HG02981 (cell line): Measurements from ENCODE around the gene DNASE1L1.

Source experiments
- ATAC-seq: cut with Tn5 transposase; IDR thresholded peaks from one replicate; pipeline ENCODE4 v1.9.1; 2021; ENCODE audit warnings: mild to moderate bottlenecking, moderate library complexity; ENCODE audit not compliant: unreplicated experiment

The DNASE1L1 gene

DNA sequence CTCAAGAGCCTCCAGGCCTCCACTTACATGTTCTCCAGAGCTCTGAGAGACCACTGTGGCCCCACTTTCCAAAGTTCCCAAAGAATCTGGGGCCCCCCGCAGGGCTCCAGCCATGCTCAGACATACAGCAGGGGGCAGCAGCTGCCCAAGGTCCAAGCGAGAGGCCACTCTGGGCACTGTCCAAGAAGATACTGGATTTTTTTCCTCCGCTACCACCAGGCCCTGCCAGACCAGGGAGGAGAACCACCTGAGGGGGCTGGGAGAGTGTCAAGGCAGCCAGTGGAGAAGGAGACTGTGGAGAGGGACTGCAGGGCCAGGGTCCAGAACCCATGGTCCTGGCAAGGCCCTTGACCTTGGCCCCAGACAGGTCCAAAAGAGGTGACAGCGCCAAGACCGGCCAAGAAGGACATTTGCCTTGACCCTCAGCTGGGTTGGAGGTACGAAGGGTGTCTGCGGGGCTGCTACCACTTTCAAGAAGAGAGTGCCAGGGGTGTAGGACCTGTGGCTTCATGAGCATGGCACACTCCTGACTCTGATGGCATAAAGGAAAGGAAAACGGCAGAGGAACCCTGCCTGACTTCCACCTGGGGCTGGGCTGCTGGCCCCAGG lies 24.7 kb downstream of the DNASE1L1 start:
- no peak for ATAC-seq

DNA sequence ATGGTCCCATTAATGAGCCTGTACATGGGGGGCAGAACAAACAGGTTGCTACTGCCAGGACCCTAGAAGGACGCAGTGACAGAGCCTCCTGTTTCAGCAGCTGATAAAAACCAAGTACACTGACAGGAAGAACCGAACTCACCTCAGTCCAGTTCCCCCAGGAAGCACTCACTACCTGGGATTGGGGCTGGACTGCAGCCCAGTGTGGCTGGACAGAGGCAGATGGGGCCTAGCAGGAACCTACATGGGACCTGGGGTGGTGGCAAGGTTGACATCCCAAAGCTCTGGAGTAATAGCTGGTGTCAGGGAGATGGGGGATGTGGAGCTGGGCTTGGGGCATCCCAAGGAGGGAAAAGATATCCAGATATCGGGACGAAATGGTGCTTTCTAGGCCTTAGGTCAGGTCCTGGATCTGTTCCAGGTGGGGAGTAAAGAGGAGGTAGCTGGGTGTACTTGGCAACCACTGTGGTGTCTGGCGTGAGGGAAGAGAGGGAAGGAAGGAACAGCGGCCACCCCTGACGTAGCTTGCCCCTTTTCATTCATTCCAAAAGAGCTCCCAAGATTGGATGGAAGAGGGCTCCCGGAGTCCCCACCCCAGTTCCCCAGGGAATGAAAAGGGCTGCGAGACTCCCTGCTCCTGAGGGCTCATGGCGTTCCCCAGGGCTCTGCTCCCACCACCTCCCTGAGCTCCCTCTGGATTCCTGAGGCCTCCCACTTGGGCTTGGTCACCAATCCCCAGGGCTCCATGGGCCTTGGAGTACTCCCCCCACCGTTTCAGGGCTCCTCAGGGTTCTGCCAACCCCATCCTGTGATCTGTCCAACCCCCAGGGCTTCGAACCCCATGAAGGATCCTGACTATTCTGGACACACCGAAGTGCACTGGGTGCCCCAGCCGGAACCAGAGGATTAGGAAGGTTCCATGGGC lies 25.4 kb downstream of the DNASE1L1 start:
- no peak for ATAC-seq

DNA sequence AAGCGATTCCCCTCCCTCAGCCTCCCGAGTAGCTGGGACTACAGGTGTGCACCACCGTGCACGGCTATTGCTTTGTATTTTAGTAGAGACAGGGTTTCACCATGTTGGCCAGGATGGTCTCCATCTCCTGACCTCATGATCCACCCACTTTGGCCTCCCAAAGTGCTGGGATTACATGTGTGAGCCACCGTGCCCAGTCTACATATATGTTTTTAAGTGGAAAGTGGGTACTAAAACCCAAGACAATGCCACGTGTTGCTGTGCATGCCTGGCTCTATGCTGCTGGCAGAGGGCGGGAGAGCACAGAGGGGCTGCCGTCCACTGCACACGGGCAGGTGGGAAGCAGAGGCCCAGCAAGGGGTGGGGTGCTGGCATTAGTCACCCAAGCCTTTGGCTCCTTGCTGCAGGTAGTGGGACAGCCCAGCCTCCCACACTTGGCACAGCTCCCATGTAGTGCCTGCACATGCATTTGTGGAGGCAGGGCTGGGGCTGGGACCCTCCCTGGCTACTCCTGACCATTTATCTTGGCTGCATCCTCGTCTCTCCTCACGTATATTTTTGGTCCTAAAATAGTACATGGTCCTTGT lies 26.5 kb downstream of the DNASE1L1 start:
- no peak for ATAC-seq

DNA sequence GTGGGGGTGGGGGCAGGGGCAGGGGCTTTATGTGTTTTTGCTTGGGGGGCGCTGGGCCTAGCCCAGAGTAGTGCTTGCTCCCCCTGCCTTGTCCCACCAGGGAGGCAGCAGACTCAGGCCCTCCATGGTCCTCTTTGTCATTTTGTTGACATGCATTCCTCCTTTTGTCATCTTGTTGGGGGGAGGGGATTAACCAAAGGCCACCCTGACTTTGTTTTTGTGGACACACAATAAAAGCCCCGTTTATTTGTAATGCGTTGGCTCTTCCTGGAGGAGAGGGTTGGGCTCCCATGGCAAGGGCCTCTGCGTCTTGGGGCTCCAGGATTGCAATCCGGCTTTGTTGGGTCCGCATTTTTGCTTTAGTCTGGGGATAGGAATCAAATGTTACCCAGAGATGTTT lies 27.8 kb downstream of the DNASE1L1 start:
- ATAC-seq, result no peak

DNA sequence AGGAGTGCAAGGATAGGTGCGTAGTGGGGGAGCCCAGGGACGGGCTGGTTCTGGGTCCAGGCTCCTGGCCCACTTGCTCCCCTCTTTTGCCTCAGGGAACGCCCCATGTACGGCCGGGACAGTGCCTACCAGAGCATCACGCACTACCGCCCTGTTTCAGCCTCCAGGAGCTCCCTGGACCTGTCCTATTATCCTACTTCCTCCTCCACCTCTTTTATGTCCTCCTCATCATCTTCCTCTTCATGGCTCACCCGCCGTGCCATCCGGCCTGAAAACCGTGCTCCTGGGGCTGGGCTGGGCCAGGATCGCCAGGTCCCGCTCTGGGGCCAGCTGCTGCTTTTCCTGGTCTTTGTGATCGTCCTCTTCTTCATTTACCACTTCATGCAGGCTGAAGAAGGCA lies 28.3 kb downstream of the DNASE1L1 start:
- no peak for ATAC-seq

DNA sequence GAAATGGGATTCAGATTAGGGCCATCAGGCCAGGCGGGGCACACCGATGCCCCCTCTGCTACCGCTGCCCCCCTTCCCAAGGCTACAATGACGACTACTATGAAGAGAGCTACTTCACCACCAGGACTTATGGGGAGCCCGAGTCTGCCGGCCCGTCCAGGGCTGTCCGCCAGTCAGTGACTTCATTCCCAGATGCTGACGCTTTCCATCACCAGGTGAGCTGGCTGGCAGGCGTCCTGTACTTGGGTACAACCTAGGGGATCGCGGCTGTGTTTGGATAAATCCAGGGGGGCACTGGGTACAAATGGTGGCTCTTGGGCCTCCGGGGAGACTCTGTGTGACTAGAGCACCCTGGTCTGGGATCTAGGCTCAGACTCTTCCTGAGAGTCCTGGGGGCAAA lies 28.9 kb downstream of the DNASE1L1 start:
- ATAC-seq, result no peak

DNA sequence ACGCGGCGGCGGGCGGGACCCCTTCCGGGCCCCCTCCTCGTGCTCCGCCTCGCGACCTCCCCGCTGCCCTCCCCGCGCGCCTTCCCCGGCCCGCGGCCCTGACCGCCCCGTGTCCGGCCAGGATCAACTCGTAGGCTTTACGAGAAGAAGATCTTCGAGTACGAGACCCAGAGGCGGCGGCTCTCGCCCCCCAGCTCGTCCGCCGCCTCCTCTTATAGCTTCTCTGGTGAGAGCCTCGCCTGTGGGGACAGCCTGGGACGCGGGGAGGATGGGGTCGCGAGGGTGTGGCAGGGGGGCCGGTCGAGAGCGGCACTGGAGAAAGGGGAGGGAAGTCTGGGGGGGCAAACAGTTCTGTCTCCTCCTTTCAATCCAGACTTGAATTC lies 29.5 kb downstream of the DNASE1L1 start:
- no peak for ATAC-seq

DNA sequence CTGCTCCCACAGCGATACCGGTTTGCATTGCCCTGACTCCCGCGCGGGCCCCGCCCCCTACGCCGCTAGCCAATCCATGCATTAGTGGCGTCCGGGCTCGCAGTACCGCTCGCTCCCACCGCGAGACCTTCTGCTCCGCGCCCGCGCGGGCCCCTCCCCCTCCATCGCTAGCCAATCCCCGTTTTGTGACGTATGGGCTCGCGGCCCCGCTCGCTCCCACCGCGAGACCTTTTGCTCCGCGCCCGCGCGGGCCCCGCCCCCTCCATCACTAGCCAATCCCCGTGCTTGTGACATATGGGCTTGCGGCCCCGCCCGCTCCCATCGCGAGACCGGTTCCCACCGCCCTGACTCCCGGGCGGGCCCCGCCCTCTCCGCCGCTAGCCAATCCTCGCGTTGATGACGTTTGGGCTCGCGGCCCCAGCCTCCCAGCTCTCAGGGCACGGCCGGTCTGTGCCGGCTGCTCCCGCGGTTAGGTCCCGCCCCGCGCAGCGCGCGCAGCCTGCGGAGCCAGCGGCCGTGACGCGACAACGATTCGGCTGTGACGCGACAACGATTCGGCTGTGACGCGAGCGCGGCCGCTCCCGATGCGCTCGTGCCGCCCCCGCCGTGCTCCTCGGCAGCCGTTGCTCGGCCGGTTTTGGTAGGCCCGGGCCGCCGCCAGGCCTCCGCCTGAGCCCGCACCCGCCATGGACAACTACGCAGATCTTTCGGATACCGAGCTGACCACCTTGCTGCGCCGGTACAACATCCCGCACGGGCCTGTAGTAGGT lies 30.1 kb downstream of the DNASE1L1 start, which contains the start of gene EMD:
EMD (plus strand) TSS at position 497 of the 770 bp plus-strand sequence; CDS start at position 687, 190 bp downstream.
- ATAC-seq, result peak; percentile 87

DNA sequence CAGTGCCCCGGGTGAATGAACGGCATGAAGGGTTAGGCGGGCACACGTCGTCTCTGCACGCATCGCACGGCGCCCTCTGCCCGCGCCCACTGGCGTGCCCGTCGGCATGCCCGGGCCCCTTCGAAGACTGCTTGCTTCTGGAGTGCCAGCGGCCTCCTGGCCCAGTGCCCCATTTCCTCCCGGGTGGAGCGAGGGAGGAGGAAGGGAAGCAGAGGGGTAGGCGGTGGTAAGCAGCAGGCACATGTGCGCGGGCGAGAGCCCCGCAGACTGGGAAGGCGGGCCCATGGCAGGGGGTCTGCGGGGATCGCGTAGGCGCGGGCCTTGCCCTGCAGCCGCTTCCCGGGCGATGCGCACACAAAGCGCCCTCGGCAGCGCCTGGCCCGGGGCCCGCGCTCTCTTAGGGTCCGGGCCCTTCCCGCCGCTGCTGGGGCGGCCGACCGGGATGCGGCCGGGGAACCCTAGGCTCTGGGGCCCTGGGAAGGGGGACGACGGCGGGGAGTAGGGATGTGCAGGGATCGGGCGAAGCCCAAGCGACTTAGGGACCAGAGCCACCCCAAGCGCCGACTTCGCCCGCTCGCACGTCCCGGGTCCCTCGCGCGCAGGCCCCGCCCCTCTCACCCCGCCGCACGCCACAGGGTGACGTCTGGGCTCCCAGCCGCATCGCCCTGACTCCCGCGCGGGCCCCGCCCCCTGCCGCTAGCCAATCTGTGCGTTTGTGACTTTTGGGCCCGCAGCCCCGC lies 30.8 kb downstream of the DNASE1L1 start:
- ATAC-seq, result peak; percentile 1

DNA sequence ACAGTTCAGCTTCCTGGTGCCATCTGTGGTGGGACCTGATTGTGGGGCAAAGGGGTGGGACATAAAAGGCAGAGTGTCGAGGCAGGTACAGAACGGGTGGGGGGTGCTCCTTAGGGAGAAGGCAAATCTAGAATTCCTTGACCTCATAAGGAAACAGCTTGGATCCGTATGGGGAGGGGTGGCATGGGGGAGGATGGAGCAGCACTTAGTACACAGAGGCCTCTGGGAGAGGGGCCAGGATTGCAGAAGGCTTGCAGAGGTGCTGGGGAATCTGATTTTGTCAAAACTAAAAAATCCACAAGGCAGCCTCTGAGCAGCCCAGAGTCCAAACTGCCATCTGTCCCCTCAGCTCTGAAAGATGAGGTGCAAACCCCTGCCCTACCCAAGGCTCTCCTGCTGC lies 32.3 kb downstream of the DNASE1L1 start:
- no peak for ATAC-seq

DNA sequence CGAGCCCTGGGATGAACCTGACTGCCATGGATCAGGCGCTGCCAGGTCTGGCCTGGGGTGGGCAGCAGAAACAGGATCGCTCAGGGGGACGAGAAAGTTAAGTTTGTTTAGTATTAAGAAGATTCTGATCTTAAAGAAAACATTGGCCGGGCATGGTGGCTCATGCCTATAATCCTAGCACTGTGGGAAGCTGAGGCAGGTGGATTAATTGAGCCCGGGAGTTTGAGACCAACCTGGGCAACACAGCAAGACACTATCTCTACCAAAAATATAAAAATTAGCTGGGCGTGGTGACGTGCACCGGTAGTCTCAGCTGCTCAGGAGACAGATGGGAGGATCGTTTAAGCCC lies 33.9 kb downstream of the DNASE1L1 start:
- ATAC-seq, result no peak

DNA sequence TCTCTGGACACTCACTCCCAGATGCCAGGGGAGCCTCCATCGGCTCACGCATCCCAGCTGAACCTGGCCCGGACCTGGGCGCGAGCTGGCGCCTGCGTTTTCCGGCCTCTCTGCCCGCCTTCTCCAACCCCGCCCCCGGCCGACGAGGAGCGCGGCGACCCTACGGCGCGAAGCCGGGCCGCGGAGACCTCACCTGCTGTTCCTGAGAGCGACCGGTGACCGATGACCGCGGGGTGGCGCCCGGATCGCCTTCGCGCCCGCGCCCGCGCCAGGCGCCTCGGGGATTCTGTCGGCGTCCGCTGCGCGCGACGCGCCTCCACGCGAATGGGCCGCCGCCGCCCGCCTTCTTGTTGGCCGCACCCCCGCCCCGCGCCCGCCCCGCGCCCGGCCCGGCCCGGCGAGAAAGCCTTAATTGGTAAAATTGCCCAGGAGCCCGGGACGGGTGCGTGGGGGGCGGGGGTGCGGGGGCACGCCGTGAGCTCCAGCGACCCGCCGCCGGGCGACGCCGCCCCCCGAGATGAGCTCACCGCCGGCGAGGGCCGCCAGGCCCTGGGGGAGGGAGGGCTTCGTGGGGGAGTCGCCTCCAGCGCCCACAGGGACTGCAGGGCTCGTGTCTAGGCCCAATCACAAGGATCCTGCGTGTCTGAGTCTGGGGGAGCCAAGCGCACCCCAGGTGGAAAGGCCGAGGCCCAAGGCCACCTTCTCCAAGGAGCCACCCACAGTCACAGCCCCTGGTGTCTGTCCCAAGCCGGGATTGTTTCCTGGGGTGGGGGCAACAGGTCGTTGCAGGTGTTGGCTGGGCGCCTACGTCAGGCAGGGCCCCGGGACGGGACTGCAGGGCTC lies 34.5 kb downstream of the DNASE1L1 start, which contains the start of gene FLNA:
FLNA (minus strand) TSS at position 322 of the 843 bp plus-strand sequence. CDS start 3,389 bp downstream, outside the sequence.
- no peak for ATAC-seq

DNA sequence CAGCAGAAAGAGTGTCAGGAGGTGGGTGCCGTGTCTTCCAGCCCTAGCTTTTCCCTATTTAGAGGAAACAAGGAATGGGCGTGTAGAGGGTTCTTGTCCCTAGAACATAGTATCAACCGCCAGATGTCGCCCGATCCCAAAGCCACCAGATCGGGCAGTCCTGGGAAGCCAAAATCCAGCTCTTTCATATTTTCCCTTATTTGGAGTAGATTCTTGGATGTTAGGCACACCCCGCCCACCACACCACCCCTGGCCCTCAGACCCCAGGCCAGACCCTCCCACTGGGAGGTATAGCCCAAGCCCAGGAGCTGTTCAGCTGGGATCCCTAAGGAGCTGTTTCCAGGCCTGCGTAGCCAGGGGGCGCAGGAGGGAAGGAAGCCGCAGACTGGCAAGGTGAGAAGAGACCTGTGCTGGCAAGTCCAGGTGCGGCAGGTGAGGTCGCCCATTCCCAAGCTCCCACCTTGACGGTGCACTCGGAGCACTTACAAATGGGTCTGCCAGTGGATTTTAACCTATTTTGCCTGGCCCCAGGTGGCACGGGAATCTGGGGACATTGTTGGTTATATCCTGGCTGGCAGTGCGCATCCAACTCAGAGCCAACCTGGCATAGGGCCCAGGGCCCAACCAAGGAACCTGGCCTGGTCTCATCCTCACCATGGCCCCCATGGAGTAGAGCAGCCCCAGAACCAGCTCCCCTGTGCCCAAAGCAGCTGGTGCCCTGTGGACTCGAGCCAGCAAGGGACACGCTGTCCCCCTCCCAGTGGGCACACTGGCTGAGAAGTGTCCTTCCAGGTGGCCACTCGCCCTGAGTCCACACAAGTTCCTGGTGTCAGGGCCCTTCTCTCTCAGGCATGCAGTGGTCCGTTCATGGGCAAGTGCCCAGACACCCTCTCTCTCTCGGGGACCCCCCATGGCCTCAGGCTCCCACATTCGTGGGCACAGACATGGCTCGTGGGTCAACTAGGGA lies 35.4 kb downstream of the DNASE1L1 start:
- ATAC-seq, result no peak

DNA sequence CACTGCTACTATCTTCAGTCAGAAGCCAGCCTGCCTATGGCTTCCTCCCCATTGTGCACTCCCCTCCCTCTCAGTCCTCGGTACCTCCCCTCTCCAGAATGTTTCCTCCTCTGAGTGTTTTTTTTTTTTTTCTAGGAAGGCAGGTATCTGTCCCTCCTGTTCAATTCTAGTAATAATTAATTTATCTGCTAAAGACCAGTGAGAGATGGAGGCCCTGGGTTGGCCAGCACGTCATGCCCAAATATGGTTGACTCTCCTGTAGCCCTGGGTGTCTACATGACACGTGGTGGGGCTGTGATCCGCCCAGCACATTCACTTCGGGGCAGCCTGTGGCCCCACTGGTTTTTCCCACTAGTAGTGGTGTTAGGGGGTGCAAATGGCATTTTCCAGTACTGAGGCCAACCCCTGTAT lies 36.4 kb downstream of the DNASE1L1 start:
- ATAC-seq, result peak; percentile 29

DNA sequence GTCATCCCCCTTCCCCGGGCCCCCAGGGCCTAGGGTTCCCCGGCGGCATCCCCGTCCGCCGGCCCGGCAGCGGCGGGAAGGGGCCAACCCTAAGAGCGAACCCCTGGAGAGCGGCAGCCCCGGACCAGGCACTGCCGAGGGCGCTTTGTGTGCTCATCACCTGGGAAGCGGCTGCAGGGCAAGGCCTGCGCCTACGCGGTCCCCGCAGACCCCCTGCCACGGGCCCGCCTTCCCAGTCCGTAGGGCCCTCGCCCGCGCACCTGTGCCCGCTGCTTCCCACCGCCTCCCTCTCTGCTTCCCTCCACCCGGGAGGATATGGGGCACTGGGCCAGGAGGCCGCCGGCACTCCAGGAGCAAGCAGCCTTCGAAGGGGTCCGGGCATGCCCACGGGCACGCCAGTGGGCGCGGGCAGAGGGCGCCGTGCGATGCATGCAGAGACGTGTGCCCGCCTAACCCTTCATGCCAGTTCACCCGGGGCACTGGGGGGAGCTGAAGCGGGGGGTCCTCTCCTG lies 37.2 kb downstream of the DNASE1L1 start:
- ATAC-seq, result peak; percentile 2

DNA sequence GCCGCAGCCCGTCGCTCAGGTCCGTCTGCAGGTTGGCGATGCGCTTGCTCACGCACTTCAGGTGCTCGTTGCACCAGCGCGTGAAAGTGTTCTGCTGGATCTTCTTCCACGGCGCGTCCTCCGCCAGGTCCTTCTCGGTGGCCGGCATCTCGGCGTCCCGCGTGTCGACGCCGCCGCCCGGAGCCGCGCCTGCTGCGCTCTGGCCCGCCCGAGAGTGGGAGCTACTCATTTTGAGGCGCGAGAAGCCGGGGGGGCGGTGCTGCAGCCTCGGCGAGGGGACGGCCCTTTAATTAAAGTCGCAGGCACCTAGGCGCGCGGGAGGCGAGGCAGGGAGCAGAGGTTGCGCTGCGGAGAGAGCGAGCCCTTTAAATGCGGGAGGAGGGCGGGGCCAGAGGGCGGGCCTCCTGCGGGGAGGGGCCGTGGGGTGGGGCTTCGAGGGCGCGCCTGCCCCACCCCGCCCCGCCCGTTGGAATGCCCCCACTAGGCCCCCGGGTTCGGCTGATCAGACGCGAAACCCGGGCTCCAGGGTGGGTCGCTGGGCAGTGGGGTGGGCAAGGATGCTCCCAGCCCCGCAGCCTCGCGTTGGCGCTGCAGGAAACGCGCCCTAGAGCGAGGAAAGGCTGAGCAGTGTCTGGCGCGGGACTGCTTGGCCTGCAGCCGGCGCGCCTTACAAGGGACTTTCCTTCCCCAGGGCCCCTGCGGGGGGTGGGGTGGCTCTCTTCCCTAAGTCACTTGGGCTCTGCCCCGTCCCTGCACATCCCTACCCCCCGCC lies 37.9 kb downstream of the DNASE1L1 start:
- peak; percentile 55 for ATAC-seq

DNA sequence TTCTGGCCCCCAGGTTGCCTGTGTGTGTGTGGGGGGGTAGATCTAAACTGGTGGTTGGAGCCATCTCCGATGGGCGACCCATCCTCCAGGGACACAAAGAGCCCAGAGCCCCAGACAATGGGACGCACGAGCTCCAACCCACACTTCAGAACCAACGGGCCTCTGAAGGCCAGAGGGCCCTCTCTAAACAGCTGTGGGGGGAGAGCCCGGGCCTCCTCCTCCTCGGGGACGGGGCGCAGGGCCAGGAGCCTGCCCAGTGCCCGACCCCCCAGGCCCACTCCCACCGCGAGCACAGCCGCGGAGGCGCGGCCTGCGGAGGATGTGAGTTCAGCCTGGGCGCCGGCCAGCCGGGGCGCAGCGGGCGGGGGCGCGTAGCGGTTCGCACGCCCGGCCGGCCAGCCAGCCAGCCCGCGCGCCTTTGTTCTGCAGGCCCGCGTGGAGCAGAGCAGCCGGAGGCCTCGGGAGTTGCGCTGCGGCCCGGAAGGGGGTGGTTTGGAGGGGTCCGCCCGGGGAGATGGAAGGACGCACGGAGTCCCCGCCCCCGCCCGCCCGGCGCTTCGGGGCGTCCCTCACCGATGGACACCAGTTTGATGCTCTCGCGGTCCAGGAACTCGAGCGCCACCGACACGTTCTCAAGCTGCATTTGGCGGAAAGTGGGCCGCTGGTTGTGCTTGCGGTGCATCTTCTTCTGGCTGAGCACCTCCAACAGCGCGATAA lies 38.6 kb downstream of the DNASE1L1 start:
- ATAC-seq, result no peak
